NCI-H446 (cell line): ENCODE results near the gene PRDM2.

Experiments used
- DNase-seq, 2 experiments: peaks; one replicate each; lab custom pipeline; 2025; lab: John Stamatoyannopoulos, UW

The PRDM2 gene

DNA sequence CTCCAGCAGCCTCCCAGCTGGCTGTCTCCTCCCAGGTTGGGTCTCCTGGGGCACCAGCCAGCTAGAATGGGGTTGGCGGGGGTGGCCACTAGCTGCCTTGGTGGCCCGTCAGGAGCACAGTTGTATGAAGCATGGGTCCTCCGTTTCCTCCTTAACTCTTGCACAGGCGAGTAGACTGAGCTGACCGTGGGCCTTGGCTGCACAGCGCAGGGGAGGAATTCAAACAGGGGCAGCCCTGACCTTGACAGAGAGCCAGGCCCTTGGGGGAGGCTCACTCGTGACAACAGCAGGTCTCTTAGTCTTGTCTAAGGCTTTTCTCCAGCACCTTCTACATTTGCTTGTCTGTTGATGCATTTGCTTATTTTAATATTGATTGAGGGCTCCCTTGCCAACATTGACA lies 114.1 kb downstream of the PRDM2 start:
- no peak for DNase-seq

DNA sequence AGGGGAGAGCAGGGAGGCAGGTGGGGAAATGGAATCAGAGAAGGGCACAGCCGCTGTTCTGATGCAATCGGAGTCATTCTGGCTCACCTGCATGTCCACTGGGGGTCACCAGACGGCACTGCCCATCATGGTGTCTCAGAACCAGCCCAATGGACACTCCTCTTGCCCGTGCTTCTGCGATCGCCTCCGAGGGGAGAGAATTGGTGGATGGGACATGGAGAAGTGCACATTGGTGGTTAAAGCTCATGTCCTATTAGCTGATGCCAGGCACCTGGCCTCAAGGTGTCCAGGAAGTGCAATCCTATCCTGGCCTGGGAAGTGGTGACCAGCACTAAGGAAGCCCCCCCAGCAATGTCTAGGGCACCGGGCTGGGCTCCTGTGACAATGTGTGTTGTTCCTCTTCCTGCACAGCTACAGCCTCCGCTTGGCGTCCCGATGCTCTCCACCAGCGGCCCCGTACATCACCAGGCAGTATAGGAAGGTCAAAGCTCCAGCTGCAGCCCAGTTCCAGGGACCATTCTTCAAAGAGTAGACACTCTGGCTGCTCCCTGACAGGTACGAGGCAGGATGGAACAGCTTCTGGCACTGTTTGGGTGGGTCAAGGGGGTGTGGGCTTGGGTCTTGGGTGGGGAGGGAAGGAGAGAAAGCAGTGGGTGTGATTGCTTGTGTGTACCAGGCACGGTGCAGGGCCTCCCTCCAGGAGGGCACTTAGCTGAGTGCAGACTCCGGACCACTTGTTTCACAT lies 116.2 kb downstream of the PRDM2 start:
- no peak for DNase-seq

DNA sequence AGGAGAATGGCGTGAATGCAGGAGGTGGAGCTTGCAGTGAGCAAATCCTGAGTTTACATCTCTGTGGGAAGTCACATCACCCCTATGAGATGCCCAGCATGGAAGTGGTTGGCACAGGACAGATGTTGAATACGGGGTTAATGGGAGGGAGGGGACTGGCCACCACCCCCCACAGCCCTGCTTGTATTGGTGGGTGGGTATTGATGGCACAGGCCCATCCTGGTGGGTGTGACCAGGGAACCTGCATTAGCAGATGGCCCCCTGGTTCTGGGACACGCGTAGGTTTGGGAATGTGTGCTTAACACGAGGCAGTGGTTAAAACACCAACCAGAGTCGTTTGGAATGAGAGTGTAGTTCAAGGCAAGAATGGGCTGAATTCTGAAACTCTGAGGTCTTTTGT lies 117.9 kb downstream of the PRDM2 start:
- no peak for DNase-seq

DNA sequence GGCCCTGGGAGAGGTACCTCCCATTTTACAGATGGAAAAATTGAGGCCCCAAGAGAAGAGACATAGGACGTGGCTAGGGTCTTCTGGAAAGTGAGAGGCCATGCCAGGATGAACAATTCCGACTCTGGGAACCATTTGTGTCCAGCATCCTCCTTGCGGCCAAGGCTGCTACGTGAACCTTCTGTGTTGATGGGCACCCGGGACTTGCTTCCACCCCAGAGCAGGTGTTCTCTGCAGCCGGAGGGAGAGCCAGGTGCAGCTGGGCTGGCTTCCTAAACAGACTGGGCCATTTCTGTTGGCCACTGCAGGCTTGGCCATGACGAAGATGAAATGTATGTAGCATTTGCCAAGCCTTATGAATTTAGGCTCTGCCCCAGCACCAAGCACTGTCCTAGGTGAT lies 118.9 kb downstream of the PRDM2 start:
- no peak for DNase-seq

DNA sequence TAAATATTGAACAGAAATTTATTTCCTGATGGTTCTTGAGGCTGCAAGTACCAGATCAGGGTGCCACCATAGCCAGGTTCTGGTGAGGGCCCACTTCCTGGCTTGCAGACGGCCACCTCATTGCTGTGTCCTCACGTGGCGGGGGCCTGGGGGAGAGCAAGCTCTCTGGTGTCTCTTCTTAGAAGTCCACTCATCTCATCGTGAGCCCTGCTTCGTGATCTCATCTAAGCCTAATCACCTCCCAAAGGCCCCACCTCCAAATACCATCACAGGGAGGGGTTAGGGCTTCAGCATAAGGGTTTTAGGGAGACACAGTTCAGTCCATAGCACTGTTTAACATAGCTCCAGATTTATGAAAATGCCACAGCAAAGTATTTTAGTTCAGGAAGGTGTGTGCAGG lies 119.7 kb downstream of the PRDM2 start:
- DNase-seq: no peak

DNA sequence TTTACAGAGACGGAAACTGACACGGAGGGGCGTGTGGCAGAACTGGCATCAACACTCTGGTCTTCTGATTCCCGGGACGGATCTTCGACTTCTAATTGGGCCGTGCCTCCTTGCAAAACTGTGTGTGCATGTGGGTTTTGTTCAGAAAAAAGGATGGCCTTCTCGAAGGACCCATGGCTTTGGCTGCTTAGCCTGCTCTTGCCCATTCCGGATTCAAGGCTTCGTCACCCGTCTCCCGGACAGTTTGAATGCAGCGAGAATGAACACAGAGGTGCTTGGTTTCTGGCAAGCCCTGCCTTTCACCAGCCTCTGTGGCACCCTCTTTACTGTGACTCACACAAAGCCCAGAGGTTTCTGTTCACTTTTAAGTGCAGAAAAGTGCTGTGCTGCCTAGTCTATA lies 120.1 kb downstream of the PRDM2 start:
- no peak for DNase-seq

DNA sequence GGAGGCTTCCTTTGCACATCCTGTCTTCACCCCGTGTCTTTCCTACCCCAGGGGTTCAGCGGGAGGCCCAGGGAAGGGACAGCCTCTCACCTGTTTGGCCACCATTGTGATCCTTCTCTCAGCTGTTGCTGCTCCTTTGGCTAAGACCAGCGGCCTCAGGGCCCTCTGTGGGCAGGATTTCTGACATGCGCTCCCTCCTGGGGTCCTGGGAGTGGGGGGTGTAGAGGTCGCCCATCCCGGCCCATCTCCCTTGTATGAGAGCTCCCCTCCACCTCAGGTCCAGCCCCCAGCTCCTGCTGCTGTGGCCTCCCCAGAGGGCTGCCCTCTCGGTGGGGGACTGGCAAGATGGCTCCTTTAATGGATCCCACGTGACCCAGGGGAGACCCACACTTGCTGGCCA lies 120.5 kb downstream of the PRDM2 start:
- DNase-seq: no peak

DNA sequence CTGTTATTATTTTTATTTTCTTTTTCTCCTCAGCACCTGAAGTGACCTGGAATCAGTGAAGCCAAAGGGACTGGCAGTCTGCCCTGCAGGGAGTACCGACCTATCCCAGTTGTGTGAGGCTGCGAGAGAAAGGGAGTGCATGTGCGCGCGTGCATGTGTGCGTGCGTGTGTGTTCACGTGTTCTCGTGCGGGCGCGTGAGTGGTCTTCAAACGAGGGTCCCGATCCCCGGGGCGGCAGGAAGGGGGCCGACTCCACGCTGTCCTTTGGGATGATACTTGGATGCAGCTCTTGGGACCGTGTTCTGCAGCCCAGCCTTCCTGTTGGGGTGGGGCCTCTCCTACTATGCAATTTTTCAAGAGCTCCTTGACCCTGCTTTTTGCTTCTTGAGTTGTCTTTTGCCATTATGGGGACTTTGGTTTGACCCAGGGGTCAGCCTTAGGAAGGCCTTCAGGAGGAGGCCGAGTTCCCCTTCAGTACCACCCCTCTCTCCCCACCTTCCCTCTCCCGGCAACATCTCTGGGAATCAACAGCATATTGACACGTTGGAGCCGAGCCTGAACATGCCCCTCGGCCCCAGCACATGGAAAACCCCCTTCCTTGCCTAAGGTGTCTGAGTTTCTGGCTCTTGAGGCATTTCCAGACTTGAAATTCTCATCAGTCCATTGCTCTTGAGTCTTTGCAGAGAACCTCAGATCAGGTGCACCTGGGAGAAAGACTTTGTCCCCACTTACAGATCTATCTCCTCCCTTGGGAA lies 123.3 kb downstream of the PRDM2 start:
- no peak for DNase-seq

DNA sequence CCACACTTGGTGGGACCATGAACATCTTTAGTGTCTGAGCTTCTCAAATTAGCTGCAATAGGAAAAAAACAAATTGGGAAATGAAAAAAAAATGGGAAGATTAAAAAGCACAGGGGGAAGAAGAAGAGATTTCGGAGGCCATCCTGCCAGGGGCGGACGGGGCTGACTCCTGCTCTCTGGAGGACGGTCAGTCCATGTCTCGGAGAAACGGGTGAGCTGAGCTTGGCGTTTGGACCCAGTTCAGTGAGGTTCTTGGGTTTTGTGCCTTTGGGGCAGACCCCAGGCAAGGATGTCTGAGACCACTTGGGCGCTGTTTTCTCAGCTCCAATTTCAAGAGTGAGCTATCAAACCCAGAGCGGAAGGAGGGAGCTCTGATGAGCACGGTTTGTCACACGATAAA lies 123.9 kb downstream of the PRDM2 start:
- DNase-seq: no peak

DNA sequence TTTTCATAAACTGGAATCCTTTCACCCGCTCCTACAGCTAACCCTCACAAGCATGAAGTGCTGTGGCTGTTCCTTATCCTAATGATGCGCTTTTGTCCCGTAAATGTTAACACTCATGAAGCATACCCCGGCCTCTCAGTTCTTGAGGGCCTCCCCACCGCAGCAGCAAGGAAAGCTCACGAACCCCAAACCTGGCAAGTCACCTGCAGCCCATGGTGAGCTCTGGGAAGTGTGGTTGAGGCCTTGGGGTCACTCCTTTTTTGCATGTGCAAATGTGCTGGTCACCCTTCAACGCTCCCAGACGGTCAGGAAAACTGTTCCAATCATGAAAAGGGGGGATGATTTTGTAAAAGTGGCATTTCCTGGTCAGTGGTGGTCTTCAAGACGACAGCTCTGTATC lies 124.6 kb downstream of the PRDM2 start:
- no peak for DNase-seq

DNA sequence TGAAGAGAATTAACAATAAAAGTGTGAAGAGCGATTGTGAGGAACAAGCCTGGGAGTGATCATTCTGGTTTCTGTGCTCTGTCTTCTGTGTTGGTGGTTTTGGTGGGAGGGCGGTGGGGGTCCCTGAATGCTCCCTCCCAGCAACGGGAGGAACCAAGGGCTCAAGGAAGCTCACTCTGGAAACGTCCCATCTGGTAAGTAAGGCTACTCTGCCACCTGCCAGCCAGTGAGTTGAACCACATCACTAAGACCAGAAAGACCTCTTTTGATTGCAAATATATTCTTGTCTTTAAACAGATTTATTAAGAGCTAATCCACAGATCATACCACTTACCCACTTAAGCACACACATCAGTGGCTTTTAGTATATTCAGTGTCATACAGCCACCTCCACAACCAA lies 125.0 kb downstream of the PRDM2 start:
- DNase-seq: no peak

DNA sequence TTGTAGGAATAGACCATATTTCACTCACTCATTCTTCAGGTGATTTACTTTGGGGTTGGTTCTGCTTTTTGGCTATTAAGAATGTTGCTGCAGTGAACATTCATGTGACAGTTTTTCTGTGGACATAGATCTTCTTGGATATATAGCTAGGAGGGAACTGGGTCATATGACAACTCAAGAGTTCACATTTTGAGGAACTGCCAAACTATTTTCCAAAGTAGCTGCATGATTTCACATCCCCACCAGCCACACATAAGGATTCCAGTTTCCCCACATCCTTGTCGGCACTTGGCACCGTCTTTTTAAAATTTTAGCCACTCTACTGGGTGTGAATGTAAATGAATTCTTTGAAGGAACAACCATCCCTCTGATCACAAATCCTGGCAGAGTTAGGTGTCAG lies 126.0 kb downstream of the PRDM2 start:
- DNase-seq: no peak

DNA sequence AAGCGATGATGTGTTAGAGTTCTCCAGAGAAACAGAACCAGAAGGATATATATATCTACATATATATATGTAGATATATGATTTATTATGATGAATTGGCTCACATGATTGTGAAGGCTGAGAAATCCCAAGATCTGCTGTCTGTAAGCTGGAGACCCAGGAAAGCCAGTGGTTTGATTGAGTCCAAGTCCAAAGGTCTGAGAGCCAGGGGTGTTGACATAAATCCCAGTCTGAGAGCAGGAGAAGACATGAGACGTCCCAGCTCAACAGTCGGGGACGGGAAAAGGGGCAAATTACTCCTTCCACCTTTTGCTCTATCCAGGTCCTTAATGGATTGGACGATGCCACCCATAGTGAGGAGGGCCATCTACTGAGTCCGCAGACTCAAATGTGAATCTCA lies 126.6 kb downstream of the PRDM2 start:
- DNase-seq: no peak

DNA sequence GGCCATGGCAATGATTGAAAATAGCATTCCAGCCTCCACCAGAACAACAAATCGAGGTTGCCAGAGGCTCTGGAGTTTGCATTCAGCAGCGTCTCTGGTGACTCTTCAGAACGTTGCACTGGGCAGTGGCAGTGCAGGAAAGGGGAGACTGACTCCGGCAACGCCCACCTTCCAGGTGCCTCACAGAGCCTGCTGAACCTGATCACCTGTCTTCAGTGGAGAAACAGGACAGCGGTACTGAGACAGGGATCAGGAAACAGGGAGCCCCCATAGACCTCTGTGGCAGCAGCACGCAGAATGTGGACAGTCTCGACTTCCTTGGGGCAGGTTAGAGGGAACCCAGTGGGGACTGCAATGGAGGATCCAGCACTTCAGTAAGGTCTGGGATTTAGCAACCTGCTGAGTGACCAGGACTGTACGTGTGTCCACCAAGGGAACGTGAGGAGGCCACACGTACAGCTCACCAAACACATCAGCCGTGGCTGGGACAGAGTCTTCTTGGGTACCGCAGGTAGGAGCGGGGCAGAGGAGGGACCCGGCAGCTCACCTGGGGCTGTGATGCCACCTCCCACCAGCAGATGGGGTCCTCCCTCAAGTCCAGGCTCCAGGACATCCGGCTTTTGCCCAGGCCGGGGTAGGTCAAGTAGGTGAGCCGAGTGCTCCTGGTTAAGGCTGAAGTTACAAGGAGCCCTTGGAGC lies 128.6 kb downstream of the PRDM2 start:
- DNase-seq: no peak

DNA sequence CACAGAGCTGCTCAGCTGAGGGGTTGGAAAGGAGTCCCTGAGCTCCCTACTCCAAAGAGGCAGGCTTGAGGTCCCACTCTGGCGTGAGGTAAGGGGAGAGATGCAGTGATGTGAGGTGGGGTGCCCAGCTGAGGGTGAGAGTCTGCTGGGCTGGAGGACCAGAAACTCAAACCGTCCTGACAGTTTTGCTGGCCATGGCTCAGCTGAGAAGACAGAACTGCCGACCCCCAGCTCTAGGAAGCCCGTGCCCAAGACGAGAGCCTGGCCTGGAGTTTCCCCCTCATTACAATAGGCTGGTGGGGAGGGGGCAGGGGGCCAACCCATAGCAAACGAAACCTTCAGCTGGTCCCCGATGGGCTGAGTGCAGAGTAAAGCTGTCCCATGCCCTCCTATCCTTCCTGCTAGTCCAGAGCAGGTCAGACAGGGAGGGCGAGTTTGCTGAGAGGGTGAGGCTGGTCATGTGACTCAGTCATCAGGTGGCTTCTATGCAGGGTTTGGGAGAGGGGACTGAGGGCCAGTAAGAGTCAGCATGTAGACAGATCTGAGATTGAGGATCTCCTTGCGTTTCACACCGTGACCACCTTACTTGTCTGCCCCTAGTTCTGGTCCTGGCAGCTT lies 129.3 kb downstream of the PRDM2 start:
- no peak for DNase-seq

DNA sequence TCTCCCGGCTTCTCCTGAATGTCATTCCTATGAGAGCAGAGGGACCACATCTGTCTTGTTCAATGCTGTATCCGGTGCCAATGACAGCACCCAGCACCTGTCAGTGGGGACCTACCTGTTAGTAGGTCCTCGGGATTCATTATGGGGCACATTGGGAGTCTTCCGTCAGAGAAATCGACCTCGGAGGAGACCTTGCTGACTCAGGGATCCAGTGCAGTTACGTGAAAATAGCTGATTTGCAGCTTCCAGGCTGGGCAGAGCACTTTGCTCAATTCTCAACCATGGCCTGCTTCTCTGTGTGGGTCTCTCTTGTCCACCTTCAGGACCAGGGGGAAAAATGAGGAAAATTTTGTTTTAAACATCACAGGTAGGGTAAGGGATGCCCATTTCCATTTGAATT lies 130.2 kb downstream of the PRDM2 start:
- no peak for DNase-seq

DNA sequence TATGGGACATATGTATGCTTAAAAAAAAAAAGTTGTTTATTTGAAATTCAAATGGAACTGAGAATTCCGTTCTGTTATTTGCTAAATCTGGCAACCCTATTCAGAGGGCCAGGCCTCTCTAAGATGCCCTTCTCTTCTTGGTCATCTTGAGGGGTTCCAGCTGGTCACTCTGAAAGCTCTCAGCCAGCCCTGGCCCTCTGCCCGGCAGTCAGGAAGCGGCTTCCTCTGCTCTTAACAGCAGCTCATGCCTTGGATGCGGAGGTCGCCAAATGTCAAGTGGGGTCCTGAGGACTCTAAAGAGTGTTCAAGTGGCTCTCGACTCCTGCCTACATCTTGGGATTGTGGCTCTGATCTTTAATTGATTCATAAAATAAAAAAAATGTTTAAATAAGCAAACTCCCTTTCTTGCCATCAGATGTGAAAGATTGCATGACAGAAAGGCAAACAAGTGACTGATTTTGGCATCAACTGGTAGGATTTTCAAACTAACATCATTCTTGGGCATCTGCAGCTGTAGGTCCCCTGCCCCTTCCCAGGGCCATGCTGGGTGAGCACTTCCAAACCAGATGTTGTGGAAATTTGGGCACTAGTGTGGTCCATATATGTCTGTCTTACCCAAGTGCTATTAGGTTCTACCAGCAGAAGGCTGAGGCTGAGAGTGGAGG lies 130.8 kb downstream of the PRDM2 start:
- no peak for DNase-seq

DNA sequence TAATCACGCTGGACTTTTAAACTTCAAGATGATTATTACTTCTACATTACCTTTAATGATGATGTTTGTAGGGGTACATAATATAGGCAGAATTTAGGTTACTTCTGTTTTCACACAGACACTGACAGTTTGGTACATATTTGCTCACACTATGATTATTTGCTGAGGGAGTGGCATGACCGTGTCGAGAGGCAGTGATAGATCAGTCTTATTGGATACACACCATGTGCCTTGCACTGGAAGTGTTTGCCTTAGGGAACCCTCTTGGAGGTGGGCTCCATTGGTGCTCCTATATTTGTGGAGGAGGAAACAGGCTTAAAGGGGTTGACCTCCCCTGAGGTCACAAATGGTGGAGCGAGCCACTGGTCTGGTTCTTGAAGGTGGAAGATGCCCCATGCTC lies 132.1 kb downstream of the PRDM2 start:
- DNase-seq: no peak

DNA sequence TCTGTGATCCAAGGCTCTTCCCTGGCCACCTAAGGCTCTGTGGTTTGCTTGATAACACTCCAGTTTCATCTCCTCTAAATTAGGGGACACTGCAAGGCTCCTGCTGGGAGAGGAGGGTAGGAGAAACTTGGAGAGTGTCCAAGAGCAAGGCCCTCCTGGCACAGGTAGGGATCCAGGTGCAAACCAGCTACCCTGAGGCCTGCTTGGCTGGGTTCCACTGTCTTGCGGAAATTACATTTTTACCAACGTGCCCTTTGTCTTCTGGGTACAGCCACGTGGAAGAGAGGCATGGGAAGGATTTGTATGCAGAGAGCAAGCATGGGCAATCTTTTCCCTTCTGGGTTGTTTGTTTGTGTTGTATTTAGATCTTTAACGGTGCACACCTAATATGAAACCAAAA lies 132.5 kb downstream of the PRDM2 start:
- DNase-seq: no peak

DNA sequence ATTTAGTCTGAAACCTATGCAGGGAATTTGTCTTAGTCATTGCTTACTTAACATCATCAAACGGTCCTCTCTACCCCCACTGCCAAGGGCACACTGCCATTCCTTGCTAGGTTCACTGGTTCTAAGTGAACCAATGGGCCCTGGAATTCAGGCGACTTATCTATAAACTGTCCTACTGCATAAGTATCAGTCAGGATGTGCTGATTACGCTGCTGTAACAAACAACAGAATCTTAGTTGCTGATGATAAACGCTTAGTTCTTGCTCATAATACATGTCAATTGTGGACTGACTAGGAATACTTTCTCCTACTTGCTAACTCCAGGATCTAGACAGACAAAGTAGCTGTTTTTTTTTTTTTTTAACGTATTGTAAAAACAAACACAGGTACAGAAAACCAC lies 136.1 kb downstream of the PRDM2 start:
- no peak for DNase-seq

DNA sequence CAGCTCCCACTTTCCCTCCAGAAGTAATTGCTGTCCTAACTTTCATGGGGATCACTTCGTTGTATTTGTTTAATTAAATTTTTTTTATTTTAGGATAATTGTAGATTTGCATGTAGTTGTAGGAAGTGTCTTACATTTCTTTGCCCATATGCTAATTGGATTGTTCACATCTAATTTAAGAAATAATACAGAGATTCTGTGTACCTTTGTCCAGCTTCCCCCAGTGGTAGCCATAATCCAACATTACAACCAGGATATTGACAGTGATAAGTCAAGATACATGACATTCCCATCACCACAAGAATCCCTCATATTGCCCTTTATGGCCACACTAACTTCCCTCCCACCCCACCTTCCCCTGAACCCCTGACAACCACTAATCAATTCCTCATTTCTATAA lies 136.6 kb downstream of the PRDM2 start:
- DNase-seq: no peak

DNA sequence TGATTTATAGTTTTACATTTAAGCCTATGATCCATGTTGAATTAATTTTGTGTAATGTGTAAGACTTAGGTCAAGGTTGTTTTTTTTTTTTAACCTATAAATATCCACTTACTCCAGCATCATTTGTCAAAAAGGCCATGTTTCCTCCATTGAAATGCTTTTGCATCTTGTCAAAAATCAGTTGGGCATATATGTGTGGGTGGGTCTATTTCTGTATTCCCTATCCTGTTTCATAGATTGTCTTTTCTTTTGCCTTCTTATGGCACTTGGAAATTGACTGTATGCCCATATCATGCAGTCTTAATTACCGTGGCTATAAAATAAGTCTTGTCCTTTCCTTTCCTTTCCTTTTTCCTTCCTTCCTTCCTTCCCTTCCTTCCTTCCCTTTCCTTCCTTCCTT lies 138.2 kb downstream of the PRDM2 start:
- no peak for DNase-seq
